ENCODE results near the gene CCDC80. TPM values are rescaled to one million over a fixed set of nuclear protein-coding genes. Genes with fewer than 3 reads are reported as not detected.

Gene CCDC80
- total RNA-seq, 2 experiments from 2014 or later = not detected

DNA sequence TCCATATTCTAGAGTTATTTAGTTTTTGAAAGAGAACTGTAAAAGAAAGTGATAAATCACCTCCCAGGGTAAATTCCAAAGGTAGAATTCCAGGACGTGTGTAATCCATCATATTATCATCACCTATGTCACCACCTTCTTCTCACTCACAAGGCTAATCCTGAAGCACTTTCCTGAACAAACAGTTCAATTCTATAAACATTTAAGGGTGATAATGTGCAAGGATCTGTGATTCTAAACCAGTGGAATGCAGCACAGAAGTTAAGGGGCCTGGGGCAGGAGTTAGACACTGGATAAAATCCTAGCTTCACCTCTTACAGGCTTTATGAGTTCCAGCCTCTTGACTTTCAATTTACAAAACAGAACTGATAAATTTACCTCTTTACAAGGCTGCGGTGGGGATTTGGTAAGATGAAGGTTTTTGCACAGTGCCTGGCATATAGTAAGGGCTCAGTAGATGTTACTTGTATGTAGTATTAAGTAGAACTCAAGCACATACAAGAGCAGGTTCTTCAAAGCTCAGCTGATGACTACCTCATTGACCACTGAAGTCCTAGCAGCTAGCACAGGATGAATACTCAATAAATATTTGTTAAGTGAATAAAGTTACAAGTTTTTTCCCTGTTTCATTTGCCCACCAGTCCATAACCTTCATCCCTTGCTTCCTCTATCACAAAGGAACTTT lies 47.3 kb upstream of the CCDC80 start:
- DNase-seq (no peak), ATAC-seq (no peak)
- Mint-ChIP-seq H3K9me3 (no peaks in the 10 kb centered on the region), H3K4me1 (ENCODE audit: low read depth) (peaks cover 11% of the 10 kb centered on the region), H3K36me3 (ENCODE audit: low read depth) (no peaks in the 10 kb centered on the region), H3K27me3 (peaks cover 2% of the 10 kb centered on the region), H3K27ac (no peak overlapping the region), H3K4me3 (no peak overlapping the region)
- intact Hi-C loops (cut with micrococcal nuclease) = no loop called here
- ChIA-PET POLR2A (no interaction called here), CTCF (no interaction called here)
- TF ChIP-seq, protein P1, sequence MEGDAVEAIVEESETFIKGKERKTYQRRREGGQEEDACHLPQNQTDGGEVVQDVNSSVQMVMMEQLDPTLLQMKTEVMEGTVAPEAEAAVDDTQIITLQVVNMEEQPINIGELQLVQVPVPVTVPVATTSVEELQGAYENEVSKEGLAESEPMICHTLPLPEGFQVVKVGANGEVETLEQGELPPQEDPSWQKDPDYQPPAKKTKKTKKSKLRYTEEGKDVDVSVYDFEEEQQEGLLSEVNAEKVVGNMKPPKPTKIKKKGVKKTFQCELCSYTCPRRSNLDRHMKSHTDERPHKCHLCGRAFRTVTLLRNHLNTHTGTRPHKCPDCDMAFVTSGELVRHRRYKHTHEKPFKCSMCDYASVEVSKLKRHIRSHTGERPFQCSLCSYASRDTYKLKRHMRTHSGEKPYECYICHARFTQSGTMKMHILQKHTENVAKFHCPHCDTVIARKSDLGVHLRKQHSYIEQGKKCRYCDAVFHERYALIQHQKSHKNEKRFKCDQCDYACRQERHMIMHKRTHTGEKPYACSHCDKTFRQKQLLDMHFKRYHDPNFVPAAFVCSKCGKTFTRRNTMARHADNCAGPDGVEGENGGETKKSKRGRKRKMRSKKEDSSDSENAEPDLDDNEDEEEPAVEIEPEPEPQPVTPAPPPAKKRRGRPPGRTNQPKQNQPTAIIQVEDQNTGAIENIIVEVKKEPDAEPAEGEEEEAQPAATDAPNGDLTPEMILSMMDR (IDR thresholded peaks at IDR 0.05) = no peak

DNA sequence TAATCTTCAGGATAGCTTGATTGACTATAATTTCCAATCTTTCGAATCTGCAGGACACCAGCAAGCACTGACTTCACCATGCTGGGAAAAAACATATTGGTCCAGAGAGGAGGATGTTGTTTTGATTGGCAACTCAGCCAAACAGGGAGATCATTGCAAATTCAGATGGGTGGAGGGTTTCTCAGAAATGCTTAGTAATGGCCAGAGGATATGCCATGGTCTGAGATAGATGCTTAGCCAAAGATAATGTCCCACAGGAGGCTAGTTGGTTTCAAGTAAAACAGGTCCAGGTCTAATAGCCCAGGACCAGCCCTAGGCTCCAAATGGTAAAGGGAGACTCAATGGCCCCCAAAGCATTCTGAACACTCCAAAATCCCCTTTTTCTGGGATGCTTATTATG lies 46.7 kb upstream of the CCDC80 start:
- no peak overlapping the region for H3K4me3 Mint-ChIP-seq
- no peak for ATAC-seq
- POLR2A ChIA-PET = no interaction called here
- H3K36me3 Mint-ChIP-seq (ENCODE audit: low read depth) = no peaks in the 10 kb centered on the region
- H3K4me1 Mint-ChIP-seq (ENCODE audit: low read depth) = peaks cover 11% of the 10 kb centered on the region
- no peak for DNase-seq
- no peaks in the 10 kb centered on the region for H3K9me3 Mint-ChIP-seq
- CTCF ChIA-PET = no interaction called here
- H3K27me3 Mint-ChIP-seq = peaks cover 2% of the 10 kb centered on the region
- intact Hi-C loops (cut with micrococcal nuclease) = no loop called here
- no peak overlapping the region for H3K27ac Mint-ChIP-seq
- TF ChIP-seq, protein P1 (IDR thresholded peaks at IDR 0.05) = no peak

DNA sequence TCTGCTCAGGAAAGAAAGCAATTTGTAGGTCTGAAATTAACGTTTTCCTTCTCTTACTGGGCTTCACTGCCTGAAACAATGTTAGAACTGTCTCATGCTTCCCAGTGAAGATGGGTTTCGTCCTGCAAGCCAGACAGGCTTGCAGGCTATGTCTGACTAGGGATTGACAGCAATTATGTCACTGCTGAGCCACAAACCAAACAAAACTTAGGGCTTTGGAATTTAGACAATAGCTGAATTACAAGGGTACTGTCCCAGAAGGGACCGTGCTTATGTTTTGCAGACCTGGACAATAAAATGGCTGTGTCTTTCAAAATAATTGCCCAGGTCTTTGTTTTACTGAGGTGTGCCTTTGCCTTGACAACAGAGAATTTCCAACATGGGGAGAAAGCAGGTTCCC lies 46.3 kb upstream of the CCDC80 start:
- H3K9me3 Mint-ChIP-seq = no peaks in the 10 kb centered on the region
- no peaks in the 10 kb centered on the region for H3K36me3 Mint-ChIP-seq (ENCODE audit: low read depth)

DNA sequence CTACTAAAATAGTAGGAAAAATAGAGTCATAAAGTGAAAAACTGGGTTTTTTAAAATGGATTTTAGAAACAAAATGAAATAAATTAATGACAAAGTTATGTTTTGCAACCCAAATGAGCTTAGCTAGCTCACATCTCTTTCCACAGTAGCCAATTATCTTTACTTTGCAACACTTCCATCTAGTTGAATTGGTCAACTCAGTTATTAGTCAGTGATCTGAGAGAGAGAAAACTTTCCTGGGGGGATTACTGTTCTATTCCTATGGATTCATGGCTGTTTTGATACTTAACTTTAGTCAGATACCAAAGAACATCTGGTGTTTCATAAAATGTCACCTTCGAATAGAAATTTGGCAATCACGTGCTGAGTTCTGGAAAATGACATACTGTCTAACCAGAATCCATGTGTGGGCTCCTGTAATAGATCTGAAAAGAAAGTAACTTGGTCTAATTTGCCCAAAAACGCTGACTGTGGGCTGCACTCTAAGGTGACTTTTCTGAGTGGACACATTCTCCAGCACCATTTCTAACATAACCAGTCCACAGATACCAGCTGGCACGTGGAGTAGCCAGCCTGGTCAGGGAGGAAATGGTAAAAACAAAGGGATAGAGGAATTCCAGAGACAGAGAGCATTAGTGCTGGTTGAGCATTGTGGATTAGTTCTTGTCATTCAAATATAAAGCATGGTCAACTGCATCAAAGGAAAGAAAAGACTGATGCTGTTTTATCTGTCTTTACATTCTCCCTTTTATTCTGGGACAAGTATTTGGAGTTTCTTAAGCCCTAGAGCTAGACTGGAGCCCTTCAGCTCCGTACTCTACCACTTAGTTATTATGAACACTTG lies 45.2 kb upstream of the CCDC80 start:
- Mint-ChIP-seq H3K9me3 (no peaks in the 10 kb centered on the region), H3K27ac (no peak overlapping the region), H3K4me3 (no peak overlapping the region), H3K4me1 (ENCODE audit: low read depth) (peaks cover 11% of the 10 kb centered on the region), H3K36me3 (ENCODE audit: low read depth) (no peaks in the 10 kb centered on the region), H3K27me3 (peaks cover 2% of the 10 kb centered on the region)
- intact Hi-C loops (cut with micrococcal nuclease) = no loop called here
- ATAC-seq = no peak
- no peak for DNase-seq
- CTCF ChIA-PET = no interaction called here
- POLR2A ChIA-PET = no interaction called here
- TF ChIP-seq, protein P1 (IDR thresholded peaks at IDR 0.05) = no peak

More for the DNA sequence above, 46.3 kb upstream of the CCDC80 start:
- CTCF ChIA-PET = no interaction called here
- no peak overlapping the region for H3K27ac Mint-ChIP-seq
- ATAC-seq (no peak), DNase-seq (no peak)
- POLR2A ChIA-PET = no interaction called here
- intact Hi-C loops (cut with micrococcal nuclease) = no loop called here
- H3K27me3 Mint-ChIP-seq = peaks cover 2% of the 10 kb centered on the region
- no peak overlapping the region for H3K4me3 Mint-ChIP-seq
- H3K4me1 Mint-ChIP-seq (ENCODE audit: low read depth) = peaks cover 11% of the 10 kb centered on the region
- TF ChIP-seq, protein P1 (IDR thresholded peaks at IDR 0.05) = no peak

DNA sequence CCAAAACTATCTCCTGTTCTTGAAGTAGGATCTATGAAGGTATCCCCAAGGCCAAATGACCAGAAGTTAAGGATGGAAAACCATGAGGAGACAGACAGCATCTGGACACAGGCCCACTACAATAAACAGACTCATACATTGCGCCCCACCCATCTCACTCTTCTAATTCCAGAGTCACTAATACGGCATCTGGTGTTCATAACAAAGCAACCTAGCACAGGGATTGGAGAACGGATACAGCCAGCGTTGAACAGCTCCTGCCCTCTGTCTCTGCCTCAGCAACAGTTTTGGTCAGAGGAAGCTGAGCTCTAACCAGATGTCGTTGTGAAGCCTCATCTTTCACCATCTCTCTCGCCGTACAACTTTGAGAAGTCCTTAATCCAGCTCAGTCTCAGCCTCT lies 44.5 kb upstream of the CCDC80 start:
- peaks cover 2% of the 10 kb centered on the region for H3K27me3 Mint-ChIP-seq
- ATAC-seq (no peak), DNase-seq (no peak)
- no peaks in the 10 kb centered on the region for H3K9me3 Mint-ChIP-seq
- no peak overlapping the region for H3K4me3 Mint-ChIP-seq
- no peaks in the 10 kb centered on the region for H3K36me3 Mint-ChIP-seq (ENCODE audit: low read depth)
- intact Hi-C loops (cut with micrococcal nuclease) = no loop called here
- TF ChIP-seq, protein P1 (IDR thresholded peaks at IDR 0.05) = no peak
- ChIA-PET CTCF (interaction anchor here (0.9 to 4.2 kb wide), 2 partner anchors 42 to 49 kb away, joined by 3 to 15 read pairs; no protein-coding TSS in a partner anchor), POLR2A (no interaction called here)
- H3K4me1 Mint-ChIP-seq (ENCODE audit: low read depth) = peaks cover 11% of the 10 kb centered on the region
- no peak overlapping the region for H3K27ac Mint-ChIP-seq

Measured in activated CD8-positive, alpha-beta T cell treated with anti-CD3 and anti-CD28 coated beads for 36 hours (primary cell).